Measurements from ENCODE around the gene CEACAM7. TPM values are rescaled to one million over a fixed set of nuclear protein-coding genes. Genes with fewer than 3 reads are reported as not detected.

CEACAM7 gene
- total RNA-seq, 2 donors from 2014 or later, result 0.52 to 0.99 TPM

DNA sequence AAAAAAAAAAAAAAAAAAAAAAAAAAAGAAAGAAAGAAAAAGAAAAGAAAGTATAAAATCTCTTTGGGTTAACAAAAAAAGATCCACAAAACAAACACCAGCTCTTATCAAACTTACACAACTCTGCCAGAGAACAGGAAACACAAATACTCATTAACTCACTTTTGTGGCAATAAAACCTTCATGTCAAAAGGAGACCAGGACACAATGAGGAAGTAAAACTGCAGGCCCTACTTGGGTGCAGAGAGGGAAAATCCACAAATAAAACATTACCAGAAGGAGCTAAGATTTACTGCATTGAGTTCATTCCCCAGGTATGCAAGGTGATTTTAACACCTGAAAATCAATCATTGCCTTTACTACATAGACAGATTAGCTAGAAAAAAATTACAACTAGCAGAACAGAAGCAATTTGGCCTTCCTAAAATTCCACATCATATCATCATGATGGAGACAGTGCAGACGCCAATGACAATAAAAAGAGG, 10.7 kb upstream of the CEACAM7 start:
- 27 to 43% methylated on average over 1 of the region's 1 CpG for WGBS, 2 donors
- Histone ChIP-seq H3K4me1 (peaks cover 53% of the 10 kb centered on the region), H3K27ac (peak overlapping the region; percentile 69 to 85 (median 77)), H3K9me3 (no peaks in the 10 kb centered on the region), H3K4me3 (no peak overlapping the region), H3K27me3 (no peaks in the 10 kb centered on the region), H3K36me3 (replicated peaks in 1 of 2; ENCODE audit: insufficient read depth in 1 of 2, low read depth in 2 of 2) (no peaks in the 10 kb centered on the region)
- DNase-seq (peak in 1 of 4 donors; percentile 58), ATAC-seq (peak; percentile 90)
- TF ChIP-seq, protein P1, sequence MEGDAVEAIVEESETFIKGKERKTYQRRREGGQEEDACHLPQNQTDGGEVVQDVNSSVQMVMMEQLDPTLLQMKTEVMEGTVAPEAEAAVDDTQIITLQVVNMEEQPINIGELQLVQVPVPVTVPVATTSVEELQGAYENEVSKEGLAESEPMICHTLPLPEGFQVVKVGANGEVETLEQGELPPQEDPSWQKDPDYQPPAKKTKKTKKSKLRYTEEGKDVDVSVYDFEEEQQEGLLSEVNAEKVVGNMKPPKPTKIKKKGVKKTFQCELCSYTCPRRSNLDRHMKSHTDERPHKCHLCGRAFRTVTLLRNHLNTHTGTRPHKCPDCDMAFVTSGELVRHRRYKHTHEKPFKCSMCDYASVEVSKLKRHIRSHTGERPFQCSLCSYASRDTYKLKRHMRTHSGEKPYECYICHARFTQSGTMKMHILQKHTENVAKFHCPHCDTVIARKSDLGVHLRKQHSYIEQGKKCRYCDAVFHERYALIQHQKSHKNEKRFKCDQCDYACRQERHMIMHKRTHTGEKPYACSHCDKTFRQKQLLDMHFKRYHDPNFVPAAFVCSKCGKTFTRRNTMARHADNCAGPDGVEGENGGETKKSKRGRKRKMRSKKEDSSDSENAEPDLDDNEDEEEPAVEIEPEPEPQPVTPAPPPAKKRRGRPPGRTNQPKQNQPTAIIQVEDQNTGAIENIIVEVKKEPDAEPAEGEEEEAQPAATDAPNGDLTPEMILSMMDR (IDR thresholded peaks at IDR 0.05), result no peak
- intact Hi-C loops (cut with DNase I), result no loop called here

DNA sequence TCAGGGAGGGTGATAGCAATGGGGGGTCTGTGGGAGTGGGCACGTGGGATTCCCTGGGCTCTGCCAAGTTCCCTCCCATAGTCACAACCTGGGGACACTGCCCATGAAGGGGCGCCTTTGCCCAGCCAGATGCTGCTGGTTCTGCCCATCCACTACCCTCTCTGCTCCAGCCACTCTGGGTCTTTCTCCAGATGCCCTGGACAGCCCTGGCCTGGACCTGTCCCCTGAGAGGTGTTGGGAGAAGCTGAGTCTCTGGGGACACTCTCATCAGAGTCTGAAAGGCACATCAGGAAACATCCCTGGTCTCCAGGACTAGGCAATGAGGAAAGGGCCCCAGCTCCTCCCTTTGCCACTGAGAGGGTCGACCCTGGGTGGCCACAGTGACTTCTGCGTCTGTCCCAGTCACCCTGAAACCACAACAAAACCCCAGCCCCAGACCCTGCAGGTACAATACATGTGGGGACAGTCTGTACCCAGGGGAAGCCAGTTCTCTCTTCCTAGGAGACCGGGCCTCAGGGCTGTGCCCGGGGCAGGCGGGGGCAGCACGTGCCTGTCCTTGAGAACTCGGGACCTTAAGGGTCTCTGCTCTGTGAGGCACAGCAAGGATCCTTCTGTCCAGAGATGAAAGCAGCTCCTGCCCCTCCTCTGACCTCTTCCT, 9.3 kb upstream of the CEACAM7 start:
- no peak overlapping the region for H3K4me3 ChIP-seq
- ATAC-seq (no peak), DNase-seq (no peak)
- H3K27ac ChIP-seq, result peak overlapping the region in 2 of 4 donors; percentile 1 to 80
- H3K27me3 ChIP-seq, result no peaks in the 10 kb centered on the region
- H3K9me3 ChIP-seq, result no peaks in the 10 kb centered on the region
- intact Hi-C loops (cut with DNase I), result no loop called here
- peaks cover 53% of the 10 kb centered on the region for H3K4me1 ChIP-seq
- 63 to 66% methylated on average over 7 to 9 of the region's 9 CpGs for WGBS, 2 donors
- H3K36me3 ChIP-seq (replicated peaks in 1 of 2; ENCODE audit: insufficient read depth in 1 of 2, low read depth in 2 of 2), result no peaks in the 10 kb centered on the region
- TF ChIP-seq, protein P1 (IDR thresholded peaks at IDR 0.05), result no peak
- no peak for TF ChIP-seq POLR2A (IDR thresholded peaks at IDR 0.05)

DNA sequence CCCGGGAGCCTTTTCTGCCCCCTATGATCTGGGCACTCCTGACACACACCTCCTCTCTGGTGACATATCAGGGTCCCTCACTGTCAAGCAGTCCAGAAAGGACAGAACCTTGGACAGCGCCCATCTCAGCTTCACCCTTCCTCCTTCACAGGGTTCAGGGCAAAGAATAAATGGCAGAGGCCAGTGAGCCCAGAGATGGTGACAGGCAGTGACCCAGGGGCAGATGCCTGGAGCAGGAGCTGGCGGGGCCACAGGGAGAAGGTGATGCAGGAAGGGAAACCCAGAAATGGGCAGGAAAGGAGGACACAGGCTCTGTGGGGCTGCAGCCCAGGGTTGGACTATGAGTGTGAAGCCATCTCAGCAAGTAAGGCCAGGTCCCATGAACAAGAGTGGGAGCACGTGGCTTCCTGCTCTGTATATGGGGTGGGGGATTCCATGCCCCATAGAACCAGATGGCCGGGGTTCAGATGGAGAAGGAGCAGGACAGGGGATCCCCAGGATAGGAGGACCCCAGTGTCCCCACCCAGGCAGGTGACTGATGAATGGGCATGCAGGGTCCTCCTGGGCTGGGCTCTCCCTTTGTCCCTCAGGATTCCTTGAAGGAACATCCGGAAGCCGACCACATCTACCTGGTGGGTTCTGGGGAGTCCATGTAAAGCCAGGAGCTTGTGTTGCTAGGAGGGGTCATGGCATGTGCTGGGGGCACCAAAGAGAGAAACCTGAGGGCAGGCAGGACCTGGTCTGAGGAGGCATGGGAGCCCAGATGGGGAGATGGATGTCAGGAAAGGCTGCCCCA, 8.5 kb upstream of the CEACAM7 start:
- ATAC-seq, result no peak
- Histone ChIP-seq H3K27me3 (no peaks in the 10 kb centered on the region), H3K36me3 (replicated peaks in 1 of 2; ENCODE audit: insufficient read depth in 1 of 2, low read depth in 2 of 2) (no peaks in the 10 kb centered on the region), H3K9me3 (no peaks in the 10 kb centered on the region), H3K4me3 (no peak overlapping the region), H3K4me1 (peaks cover 48% of the 10 kb centered on the region), H3K27ac (no peak overlapping the region)
- intact Hi-C loops (cut with DNase I), result no loop called here
- TF ChIP-seq, protein P1 (IDR thresholded peaks at IDR 0.05), result no peak
- no peak for TF ChIP-seq POLR2A (IDR thresholded peaks at IDR 0.05)
- DNase-seq, result no peak
- 59 to 73% methylated on average over 7 of the region's 7 CpGs for WGBS, 2 donors

DNA sequence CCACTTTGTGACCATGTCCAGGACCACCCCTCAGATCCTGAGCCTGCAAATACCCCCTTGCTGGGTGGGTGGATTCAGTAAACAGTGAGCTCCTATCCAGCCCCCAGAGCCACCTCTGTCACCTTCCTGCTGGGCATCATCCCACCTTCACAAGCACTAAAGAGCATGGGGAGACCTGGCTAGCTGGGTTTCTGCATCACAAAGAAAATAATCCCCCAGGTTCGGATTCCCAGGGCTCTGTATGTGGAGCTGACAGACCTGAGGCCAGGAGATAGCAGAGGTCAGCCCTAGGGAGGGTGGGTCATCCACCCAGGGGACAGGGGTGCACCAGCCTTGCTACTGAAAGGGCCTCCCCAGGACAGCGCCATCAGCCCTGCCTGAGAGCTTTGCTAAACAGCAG, 7.7 kb upstream of the CEACAM7 start:
- no peaks in the 10 kb centered on the region for H3K9me3 ChIP-seq
- WGBS, 2 donors, result 42 to 67% methylated on average over 1 to 2 of the region's 2 CpGs
- ATAC-seq (no peak), DNase-seq (no peak)
- H3K27me3 ChIP-seq, result no peaks in the 10 kb centered on the region
- no peak overlapping the region for H3K27ac ChIP-seq
- TF ChIP-seq, protein P1 (IDR thresholded peaks at IDR 0.05), result no peak
- no peak for TF ChIP-seq POLR2A (IDR thresholded peaks at IDR 0.05)
- H3K36me3 ChIP-seq (replicated peaks in 1 of 2; ENCODE audit: insufficient read depth in 1 of 2, low read depth in 2 of 2), result no peaks in the 10 kb centered on the region
- peaks cover 45% of the 10 kb centered on the region for H3K4me1 ChIP-seq
- no peak overlapping the region for H3K4me3 ChIP-seq
- intact Hi-C loops (cut with DNase I), result no loop called here
